Measurements from ENCODE around the gene REPS1.
"Not testable (repeated sequence)": the region's sequence is repeated elsewhere in the genome, so short reads cannot be mapped to it uniquely, and the experiment has no call there.

Gene REPS1

GRCh38 chr6:138987643-138988468 lies at the start of gene REPS1:
REPS1 (minus strand) TSS chr6:138988253; CDS start chr6:138987682, 571 bp downstream.
- H3K27me3 ChIP-seq (ENCODE audit: control insufficient read depth in 1 of 2, insufficient read depth in 2 of 2, low read length in 2 of 2): no peaks in the 10 kb centered on the region
- peak within 1 kb of the TSS; percentile 79 to 86 for H3K9ac ChIP-seq (ENCODE audit: low read length in 2 of 2)
- H3K4me1 ChIP-seq (ENCODE audit: control insufficient read depth, insufficient read depth, low read length): peaks cover 13% of the 10 kb centered on the region
- no peaks in the 10 kb centered on the region for H3K9me3 ChIP-seq (ENCODE audit: control insufficient read depth in 2 of 2, low read length in 2 of 2)
- peak within 1 kb of the TSS; percentile 67 to 89 for H3K4me3 ChIP-seq (ENCODE audit: low read length in 2 of 2)
- H3K27ac ChIP-seq (ENCODE audit: low read length): peak within 1 kb of the TSS; percentile 58
- H3K36me3 ChIP-seq (ENCODE audit: control insufficient read depth in 2 of 2, insufficient read depth in 2 of 2, low read length in 2 of 2): no peaks in the 10 kb centered on the region

- H3K27ac ChIP-seq (ENCODE audit: low read length): no peak overlapping the region
- peaks cover 3 to 13% of the 10 kb centered on the region in 2 donors for H3K36me3 ChIP-seq (ENCODE audit: control insufficient read depth in 2 of 2, insufficient read depth in 2 of 2, low read length in 2 of 2)
- no peaks in the 10 kb centered on the region for H3K27me3 ChIP-seq (ENCODE audit: control insufficient read depth in 1 of 2, insufficient read depth in 2 of 2, low read length in 2 of 2)
- no peaks in the 10 kb centered on the region for H3K4me1 ChIP-seq (ENCODE audit: control insufficient read depth, insufficient read depth, low read length)
- H3K9me3 ChIP-seq (ENCODE audit: control insufficient read depth in 2 of 2, low read length in 2 of 2): no peaks in the 10 kb centered on the region
- H3K4me3 ChIP-seq (ENCODE audit: low read length in 2 of 2): no peak overlapping the region
- no peak overlapping the region for H3K9ac ChIP-seq (ENCODE audit: low read length in 2 of 2)
Observed at GRCh38 chr6:139037490-139037889, 49.4 kb upstream of the REPS1 start.

GRCh38 chr6:139030228-139030963 lies 42.3 kb upstream of the REPS1 start:
- H3K9me3 ChIP-seq (ENCODE audit: control insufficient read depth in 2 of 2, low read length in 2 of 2): no peaks in the 10 kb centered on the region
- peaks cover 17% of the 10 kb centered on the region for H3K4me1 ChIP-seq (ENCODE audit: control insufficient read depth, insufficient read depth, low read length)
- H3K4me3 ChIP-seq (ENCODE audit: low read length in 2 of 2): no peak overlapping the region
- H3K36me3 ChIP-seq (ENCODE audit: control insufficient read depth in 2 of 2, insufficient read depth in 2 of 2, low read length in 2 of 2): peaks cover 0 to 8% of the 10 kb centered on the region in 2 donors
- no peaks in the 10 kb centered on the region for H3K27me3 ChIP-seq (ENCODE audit: control insufficient read depth in 1 of 2, insufficient read depth in 2 of 2, low read length in 2 of 2)
- no peak overlapping the region for H3K9ac ChIP-seq (ENCODE audit: low read length in 2 of 2)
- no peak overlapping the region for H3K27ac ChIP-seq (ENCODE audit: low read length)

- Histone ChIP-seq H3K9me3 (ENCODE audit: control insufficient read depth in 2 of 2, low read length in 2 of 2) (no peaks in the 10 kb centered on the region), H3K9ac (ENCODE audit: low read length in 2 of 2) (peak overlapping the region; percentile 62 to 68), H3K27ac (ENCODE audit: low read length) (no peak overlapping the region), H3K27me3 (ENCODE audit: control insufficient read depth in 1 of 2, insufficient read depth in 2 of 2, low read length in 2 of 2) (no peaks in the 10 kb centered on the region), H3K36me3 (ENCODE audit: control insufficient read depth in 2 of 2, insufficient read depth in 2 of 2, low read length in 2 of 2) (peaks cover 0 to 8% of the 10 kb centered on the region in 2 donors), H3K4me1 (ENCODE audit: control insufficient read depth, insufficient read depth, low read length) (peaks cover 17% of the 10 kb centered on the region), H3K4me3 (ENCODE audit: low read length in 2 of 2) (peak overlapping the region; percentile 81 to 88)
Observed at GRCh38 chr6:139029470-139030227, 41.6 kb upstream of the REPS1 start.

GRCh38 chr6:139028658-139029469 lies 40.8 kb upstream of the REPS1 start, which contains the start of gene ABRACL:
ABRACL (plus strand) TSS chr6:139028745; CDS start chr6:139034161, 5,416 bp downstream.
- H3K9ac ChIP-seq (ENCODE audit: low read length in 2 of 2): peak within 1 kb of the TSS; percentile 62 to 68
- no peaks in the 10 kb centered on the region for H3K9me3 ChIP-seq (ENCODE audit: control insufficient read depth in 2 of 2, low read length in 2 of 2)
- H3K27me3 ChIP-seq (ENCODE audit: control insufficient read depth in 1 of 2, insufficient read depth in 2 of 2, low read length in 2 of 2): no peaks in the 10 kb centered on the region
- H3K4me3 ChIP-seq (ENCODE audit: low read length in 2 of 2): peak within 1 kb of the TSS; percentile 81 to 88
- peaks cover 17% of the 10 kb centered on the region for H3K4me1 ChIP-seq (ENCODE audit: control insufficient read depth, insufficient read depth, low read length)
- H3K27ac ChIP-seq (ENCODE audit: low read length): peak within 1 kb of the TSS; percentile 11
- peaks cover 0 to 5% of the 10 kb centered on the region in 2 donors for H3K36me3 ChIP-seq (ENCODE audit: control insufficient read depth in 2 of 2, insufficient read depth in 2 of 2, low read length in 2 of 2)

GRCh38 chr6:139028215-139028657 lies 40.2 kb upstream of the REPS1 start:
- H3K9ac ChIP-seq (ENCODE audit: low read length in 2 of 2): peak overlapping the region; percentile 62 to 68

GRCh38 chr6:139027620-139028182 lies 39.6 kb upstream of the REPS1 start:
- H3K27me3 ChIP-seq (ENCODE audit: control insufficient read depth in 1 of 2, insufficient read depth in 2 of 2, low read length in 2 of 2): no peaks in the 10 kb centered on the region
- no peaks in the 10 kb centered on the region for H3K36me3 ChIP-seq (ENCODE audit: control insufficient read depth in 2 of 2, insufficient read depth in 2 of 2, low read length in 2 of 2)
- no peaks in the 10 kb centered on the region for H3K9me3 ChIP-seq (ENCODE audit: control insufficient read depth in 2 of 2, low read length in 2 of 2)
- peak overlapping the region in 1 of 2 donors; percentile 62 for H3K9ac ChIP-seq (ENCODE audit: low read length in 2 of 2)
- H3K4me1 ChIP-seq (ENCODE audit: control insufficient read depth, insufficient read depth, low read length): peaks cover 17% of the 10 kb centered on the region
- H3K4me3 ChIP-seq (ENCODE audit: low read length in 2 of 2): peak overlapping the region; percentile 81 to 88
- H3K27ac ChIP-seq (ENCODE audit: low read length): no peak overlapping the region

More at GRCh38 chr6:139028215-139028657, 40.2 kb upstream of the REPS1 start:
- H3K27ac ChIP-seq (ENCODE audit: low read length): peak overlapping the region; percentile 11
- peaks cover 17% of the 10 kb centered on the region for H3K4me1 ChIP-seq (ENCODE audit: control insufficient read depth, insufficient read depth, low read length)
- H3K27me3 ChIP-seq (ENCODE audit: control insufficient read depth in 1 of 2, insufficient read depth in 2 of 2, low read length in 2 of 2): no peaks in the 10 kb centered on the region
- no peaks in the 10 kb centered on the region for H3K36me3 ChIP-seq (ENCODE audit: control insufficient read depth in 2 of 2, insufficient read depth in 2 of 2, low read length in 2 of 2)
- peak overlapping the region; percentile 81 to 88 for H3K4me3 ChIP-seq (ENCODE audit: low read length in 2 of 2)
- no peaks in the 10 kb centered on the region for H3K9me3 ChIP-seq (ENCODE audit: control insufficient read depth in 2 of 2, low read length in 2 of 2)

- H3K9ac ChIP-seq (ENCODE audit: low read length in 2 of 2); H3K27me3 ChIP-seq (ENCODE audit: control insufficient read depth in 1 of 2, insufficient read depth in 2 of 2, low read length in 2 of 2); H3K36me3 ChIP-seq (ENCODE audit: control insufficient read depth in 2 of 2, insufficient read depth in 2 of 2, low read length in 2 of 2); H3K4me3 ChIP-seq (ENCODE audit: low read length in 2 of 2); H3K9me3 ChIP-seq (ENCODE audit: control insufficient read depth in 2 of 2, low read length in 2 of 2); H3K27ac ChIP-seq (ENCODE audit: low read length): not testable (repeated sequence)
- H3K4me1 ChIP-seq (ENCODE audit: control insufficient read depth, insufficient read depth, low read length): peaks cover 17% of the 10 kb centered on the region
Observed at GRCh38 chr6:139025416-139025815, 37.4 kb upstream of the REPS1 start.

- Histone ChIP-seq H3K36me3 (ENCODE audit: control insufficient read depth in 2 of 2, insufficient read depth in 2 of 2, low read length in 2 of 2) (no peaks in the 10 kb centered on the region), H3K9me3 (ENCODE audit: control insufficient read depth in 2 of 2, low read length in 2 of 2) (no peaks in the 10 kb centered on the region), H3K27ac (ENCODE audit: low read length) (no peak overlapping the region), H3K27me3 (ENCODE audit: control insufficient read depth in 1 of 2, insufficient read depth in 2 of 2, low read length in 2 of 2) (no peaks in the 10 kb centered on the region), H3K9ac (ENCODE audit: low read length in 2 of 2) (no peak overlapping the region), H3K4me3 (ENCODE audit: low read length in 2 of 2) (no peak overlapping the region), H3K4me1 (ENCODE audit: control insufficient read depth, insufficient read depth, low read length) (peaks cover 3% of the 10 kb centered on the region)
Observed at GRCh38 chr6:139020689-139021088, 32.6 kb upstream of the REPS1 start.
